ENCODE results near the gene NECTIN4. TPM values are rescaled to one million over a fixed set of nuclear protein-coding genes. Genes with fewer than 3 reads are reported as not detected.

Gene NECTIN4
- total and polyA plus RNA-seq, 10 of the 15 experiments (the other 5 are each of a cell fraction or from before 2014, with no cell fraction given), result 2.8 to 8.7 (median 3.7) TPM

- Histone ChIP-seq H3K4me1 (ENCODE audit: control insufficient read depth, insufficient read depth, low read length) (peaks cover 29% of the 10 kb centered on the region), H3K9ac (ENCODE audit: control insufficient read depth, insufficient read depth, low read length) (peak within 1 kb of the TSS; percentile 70), H3K36me3 (ENCODE audit: control insufficient read depth in 2 of 2, insufficient read depth in 2 of 2, low read length in 1 of 2) (peaks cover 4 to 11% of the 10 kb centered on the region in 2 experiments), H2AFZ (ENCODE audit: control insufficient read depth, low read depth, low read length) (peak within 1 kb of the TSS; percentile 93), H4K20me1 (ENCODE audit: control insufficient read depth, insufficient read depth) (no peaks in the 10 kb centered on the region), H3K9me3 (replicated peaks; ENCODE audit: control insufficient read depth, insufficient read depth, low read length) (no peaks in the 10 kb centered on the region), H3K4me2 (ENCODE audit: control insufficient read depth, insufficient read depth) (peak within 1 kb of the TSS; percentile 98), H3K4me3 (peak within 1 kb of the TSS; percentile 74), H3K27ac (ENCODE audit: control insufficient read depth, insufficient read depth) (peak within 1 kb of the TSS; percentile 66), H3K27me3 (replicated peaks in 1 of 2; ENCODE audit: control insufficient read depth in 2 of 2, insufficient read depth in 2 of 2, low read length in 1 of 2) (no peaks in the 10 kb centered on the region), H3K79me2 (ENCODE audit: control insufficient read depth, insufficient read depth, low read length) (no peaks in the 10 kb centered on the region)
- no TSS peak for BruUV-seq (replicated peaks)
- in situ Hi-C loops (cut with MboI), result no loop called here
- 7% methylated on average over 71 of the region's 71 CpGs for whole genome bisulfite sequencing (ENCODE audit: insufficient coverage, insufficient replicate concordance, low lambda C conversion rate, missing lambda C conversion rate)
- FAIRE-seq (peak; percentile 78), DNase-seq (ENCODE audit: low read depth, low spot score) (peak; percentile 87), ATAC-seq (peak; percentile 91)
- intact Hi-C loops (cut with micrococcal nuclease; ENCODE audit: unreplicated experiment), result no loop called here
- SMC1A ChIA-PET (ENCODE audit: uncharacterized antibody, unreplicated experiment), result interaction anchor here (0.6 to 7.0 kb wide), 25 partner anchors 10 to 261 kb away, joined by 3 to 110 read pairs (median 6); partner anchors contain the start of genes ARHGAP30, F11R, ITLN2 and USF1
- RAD21 ChIA-PET (ENCODE audit: unreplicated experiment), result interaction anchor here (0.6 to 6.7 kb wide), 20 partner anchors 28 to 316 kb away, joined by 3 to 90 read pairs (median 4); partner anchors contain the start of genes ARHGAP30, F11R, TSTD1 and USF1
- CTCF ChIA-PET, result interaction anchor here (0.6 to 7.6 kb wide), 29 partner anchors 11 to 285 kb away, joined by 3 to 181 read pairs (median 5); partner anchors contain the start of genes ARHGAP30, ITLN2, NIT1 and PFDN2
- POLR2A ChIA-PET, result interaction anchor here (0.6 to 5.6 kb wide), 9 partner anchors 14 to 101 kb away, joined by 3 to 66 read pairs (median 5); partner anchors contain the start of genes ARHGAP30, NIT1, PFDN2 and USF1
- TF ChIP-seq SRF (IDR thresholded peaks at IDR 0.05; ENCODE audit: low read depth in 2 of 2, low read length in 2 of 2) (peak in 1 of 2 experiments; percentile 75; a peak in 1 of 4 replicates), MYC (IDR thresholded peaks at IDR 0.05; ENCODE audit: insufficient read depth, insufficient read length, insufficient replicate concordance, low read length, severe bottlenecking) (no peak), NKRF (conservative IDR thresholded peaks at IDR 0.05) (peak; percentile 39), ASH2L (IDR thresholded peaks at IDR 0.05; ENCODE audit: borderline replicate concordance, low read depth) (no peak), MAX (IDR thresholded peaks at IDR 0.05; ENCODE audit: low read depth, low read length) (peak; percentile 27; the same call in 1 of the 2 replicates), MXI1 (IDR thresholded peaks at IDR 0.05; ENCODE audit: low read depth, low read length) (peak; percentile 91), HDGF (IDR thresholded peaks at IDR 0.05) (no peak; the same call in 1 of the 2 replicates), ATF3 (IDR thresholded peaks at IDR 0.05; ENCODE audit: borderline replicate concordance, extremely low read depth, low read depth, low read length) (peak; percentile 93), YBX1 (IDR thresholded peaks at IDR 0.05) (no peak), ZNF274 (IDR thresholded peaks at IDR 0.05; ENCODE audit: insufficient read depth, insufficient read length) (no peak), CTCF (IDR thresholded peaks at IDR 0.05 in 2 of 3, conservative IDR thresholded peaks at IDR 0.05 in 1 of 3; ENCODE audit: control insufficient read depth in 2 of 3, extremely low read depth in 1 of 3, insufficient read depth in 1 of 3, low read depth in 3 of 3, low read length in 3 of 3) (peak in 2 of 3 experiments; percentile 20 to 22; a peak in 3 of 6 replicates), BMI1 (IDR thresholded peaks at IDR 0.05; ENCODE audit: borderline replicate concordance) (peak; percentile 94), GATAD2B (conservative IDR thresholded peaks at IDR 0.05; ENCODE audit: low read depth) (no peak), SMC3 (IDR thresholded peaks at IDR 0.05; ENCODE audit: borderline replicate concordance, low read length) (no peak), E2F4 (IDR thresholded peaks at IDR 0.05; ENCODE audit: low read depth, low read length) (no peak)
These were observed 9.1 kb upstream of the NECTIN4 start, which contains the start of gene KLHDC9 for GRCh38 chr1:161098210-161099068. Gene KLHDC9, plus strand, starts transcription at chr1:161098361. Its CDS starts 175 bp downstream, at chr1:161098536.

Data from GM12878 (cell line).